ENCODE data around the gene MAP3K5. TPM values are rescaled to one million over a fixed set of nuclear protein-coding genes. Genes with fewer than 3 reads are reported as not detected.

The MAP3K5 gene
- total and polyA plus RNA-seq, 2 donors (not counting 3 experiments of a cell fraction or from before 2014, with no cell fraction given): 1.5 to 7.0 TPM

DNA sequence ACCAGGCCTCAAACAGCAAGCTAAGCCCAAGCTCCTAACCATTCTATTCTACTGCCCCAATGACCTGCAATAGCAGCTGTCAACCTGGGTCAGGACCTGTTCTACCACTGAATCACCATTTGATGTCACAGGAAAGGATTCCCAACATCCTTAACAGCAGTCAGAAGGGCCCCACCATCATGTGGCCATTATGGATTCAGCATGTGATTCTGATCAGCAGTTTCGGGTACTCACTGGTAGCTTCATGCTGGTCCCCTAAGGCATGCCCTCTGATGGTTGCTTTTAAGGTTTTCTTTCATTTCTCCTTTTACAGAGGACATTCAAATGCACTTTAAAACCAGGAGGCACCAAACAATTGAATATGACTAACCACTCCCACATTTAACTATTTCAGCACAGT is 204.8 kb downstream of the MAP3K5 start:
- Histone ChIP-seq H3K4me2 (ENCODE audit: insufficient read depth, low read length) (no peak overlapping the region), H3K27me3 (ENCODE audit: control insufficient read depth in 2 of 2, insufficient read depth in 2 of 2, low read length in 2 of 2) (no peaks in the 10 kb centered on the region), H3K36me3 (ENCODE audit: control insufficient read depth in 2 of 2, extremely low read depth in 1 of 2, insufficient read depth in 2 of 2, low read length in 2 of 2) (peaks cover 0 to 2% of the 10 kb centered on the region in 2 experiments), H2AFZ (ENCODE audit: low read depth, low read length) (no peak overlapping the region), H3K4me1 (ENCODE audit: control insufficient read depth, extremely low read depth, insufficient read depth, low read length) (peaks cover 4% of the 10 kb centered on the region), H4K20me1 (replicated peaks; ENCODE audit: control insufficient read depth, extremely low read depth, insufficient read depth, low read length) (no peaks in the 10 kb centered on the region), H3K9ac (replicated peaks; ENCODE audit: extremely low read depth, insufficient read depth, low read length) (no peak overlapping the region), H3K27ac (ENCODE audit: insufficient read depth, low read depth, low read length) (no peak overlapping the region), H3K4me3 (replicated peaks in 1 of 3; ENCODE audit: insufficient read depth in 1 of 3, low read depth in 1 of 3, low read length in 3 of 3) (no peak overlapping the region), H3K79me2 (ENCODE audit: control insufficient read depth, insufficient read depth, low read length) (no peaks in the 10 kb centered on the region), H3K9me1 (replicated peaks; ENCODE audit: control insufficient read depth, extremely low read depth, insufficient read depth, low read length) (no peaks in the 10 kb centered on the region), H3K9me3 (replicated peaks; ENCODE audit: control insufficient read depth, insufficient read depth, low read length) (no peaks in the 10 kb centered on the region)
- intact Hi-C loops (cut with micrococcal nuclease): loop anchor here (10.0 kb wide), 1 partner anchor 337 kb away; the partner anchor contains the start of gene SLC35D3
- BruUV-seq (replicated peaks): no TSS peak
- FAIRE-seq (no peak), DNase-seq (ENCODE audit: low read depth, low spot score) (no peak)
- POLR2A ChIA-PET: no interaction called here
- dilution Hi-C loops (cut with MboI; ENCODE audit: extremely low pct_ligation_motif_present, low sequenced_read_pairs): no loop called here
- TF ChIP-seq EZH2 (IDR thresholded peaks at IDR 0.05; ENCODE audit: borderline replicate concordance, low read depth, low read length, severe bottlenecking) (no peak), FOS (IDR thresholded peaks at IDR 0.05; ENCODE audit: borderline replicate concordance, insufficient read depth, low read length) (no peak)
- TF ChIP-seq, protein P1, sequence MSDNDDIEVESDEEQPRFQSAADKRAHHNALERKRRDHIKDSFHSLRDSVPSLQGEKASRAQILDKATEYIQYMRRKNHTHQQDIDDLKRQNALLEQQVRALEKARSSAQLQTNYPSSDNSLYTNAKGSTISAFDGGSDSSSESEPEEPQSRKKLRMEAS (IDR thresholded peaks at IDR 0.05; ENCODE audit: insufficient read depth, insufficient read length): no peak
- CTCF ChIA-PET: interaction anchor here (0.9 to 2.4 kb wide), 3 partner anchors 14 to 205 kb away, joined by 3 to 18 read pairs (median 3); partner anchors contain the start of gene MAP3K5

DNA sequence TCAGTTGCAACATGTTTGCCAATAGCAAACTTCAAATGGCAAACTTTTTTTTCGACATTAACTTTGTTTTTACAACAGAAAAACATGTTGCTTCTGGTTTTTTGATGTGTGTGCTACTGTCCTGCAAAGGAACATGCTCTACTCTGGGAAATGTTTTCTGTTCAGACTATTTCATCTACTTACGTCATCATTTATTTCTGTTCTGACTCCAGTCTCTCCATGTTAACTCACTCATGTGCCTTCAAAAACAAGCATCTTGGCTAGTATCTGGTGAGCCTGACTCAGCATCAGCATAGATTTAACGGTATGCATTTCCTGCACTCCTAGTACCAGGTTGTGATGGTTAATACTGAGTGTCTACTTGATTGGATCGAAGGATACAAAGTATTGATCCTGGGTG is 206.0 kb downstream of the MAP3K5 start:
- no peak overlapping the region for H3K4me2 ChIP-seq (ENCODE audit: insufficient read depth, low read length)
- BruUV-seq (replicated peaks): no TSS peak

More for the DNA sequence above, 206.0 kb downstream of the MAP3K5 start:
- Histone ChIP-seq H3K36me3 (ENCODE audit: control insufficient read depth in 2 of 2, extremely low read depth in 1 of 2, insufficient read depth in 2 of 2, low read length in 2 of 2) (peaks cover 0 to 1% of the 10 kb centered on the region in 2 experiments), H3K9me1 (replicated peaks; ENCODE audit: control insufficient read depth, extremely low read depth, insufficient read depth, low read length) (no peaks in the 10 kb centered on the region), H3K4me1 (ENCODE audit: control insufficient read depth, extremely low read depth, insufficient read depth, low read length) (peaks cover 4% of the 10 kb centered on the region), H3K4me3 (replicated peaks in 1 of 3; ENCODE audit: insufficient read depth in 1 of 3, low read depth in 1 of 3, low read length in 3 of 3) (no peak overlapping the region), H3K9me3 (replicated peaks; ENCODE audit: control insufficient read depth, insufficient read depth, low read length) (no peaks in the 10 kb centered on the region), H2AFZ (ENCODE audit: low read depth, low read length) (no peak overlapping the region), H3K79me2 (ENCODE audit: control insufficient read depth, insufficient read depth, low read length) (no peaks in the 10 kb centered on the region), H4K20me1 (replicated peaks; ENCODE audit: control insufficient read depth, extremely low read depth, insufficient read depth, low read length) (no peaks in the 10 kb centered on the region), H3K27ac (ENCODE audit: insufficient read depth, low read depth, low read length) (no peak overlapping the region), H3K27me3 (ENCODE audit: control insufficient read depth in 2 of 2, insufficient read depth in 2 of 2, low read length in 2 of 2) (no peaks in the 10 kb centered on the region), H3K9ac (replicated peaks; ENCODE audit: extremely low read depth, insufficient read depth, low read length) (no peak overlapping the region)
- no peak for DNase-seq (ENCODE audit: low read depth, low spot score)
- ChIA-PET POLR2A (no interaction called here), CTCF (interaction anchor here (1.2 to 1.8 kb wide), 2 partner anchors 13 to 206 kb away, joined by 3 to 11 read pairs; partner anchors contain the start of gene MAP3K5)
- intact Hi-C loops (cut with micrococcal nuclease): loop anchor here (10.0 kb wide), 1 partner anchor 339 kb away; the partner anchor contains the start of gene SLC35D3
- dilution Hi-C loops (cut with MboI; ENCODE audit: extremely low pct_ligation_motif_present, low sequenced_read_pairs): no loop called here
- TF ChIP-seq, protein P1 (IDR thresholded peaks at IDR 0.05; ENCODE audit: insufficient read depth, insufficient read length): no peak
- TF ChIP-seq FOS (IDR thresholded peaks at IDR 0.05; ENCODE audit: borderline replicate concordance, insufficient read depth, low read length) (no peak), MYC (IDR thresholded peaks at IDR 0.05; ENCODE audit: low read depth, low read length) (no peak), EZH2 (IDR thresholded peaks at IDR 0.05; ENCODE audit: borderline replicate concordance, low read depth, low read length, severe bottlenecking) (no peak), POLR2AphosphoS5 (IDR thresholded peaks at IDR 0.05; ENCODE audit: insufficient read depth, low read depth, low read length) (no peak), POLR2A (IDR thresholded peaks at IDR 0.05; ENCODE audit: low read depth, low read length) (no peak), GATA2 (IDR thresholded peaks at IDR 0.05; ENCODE audit: insufficient read depth, insufficient read length, low read depth, low read length) (no peak), JUN (IDR thresholded peaks at IDR 0.05; ENCODE audit: borderline replicate concordance, insufficient read depth, insufficient read length, low read depth) (no peak)
- TF ChIP-seq, protein P2, sequence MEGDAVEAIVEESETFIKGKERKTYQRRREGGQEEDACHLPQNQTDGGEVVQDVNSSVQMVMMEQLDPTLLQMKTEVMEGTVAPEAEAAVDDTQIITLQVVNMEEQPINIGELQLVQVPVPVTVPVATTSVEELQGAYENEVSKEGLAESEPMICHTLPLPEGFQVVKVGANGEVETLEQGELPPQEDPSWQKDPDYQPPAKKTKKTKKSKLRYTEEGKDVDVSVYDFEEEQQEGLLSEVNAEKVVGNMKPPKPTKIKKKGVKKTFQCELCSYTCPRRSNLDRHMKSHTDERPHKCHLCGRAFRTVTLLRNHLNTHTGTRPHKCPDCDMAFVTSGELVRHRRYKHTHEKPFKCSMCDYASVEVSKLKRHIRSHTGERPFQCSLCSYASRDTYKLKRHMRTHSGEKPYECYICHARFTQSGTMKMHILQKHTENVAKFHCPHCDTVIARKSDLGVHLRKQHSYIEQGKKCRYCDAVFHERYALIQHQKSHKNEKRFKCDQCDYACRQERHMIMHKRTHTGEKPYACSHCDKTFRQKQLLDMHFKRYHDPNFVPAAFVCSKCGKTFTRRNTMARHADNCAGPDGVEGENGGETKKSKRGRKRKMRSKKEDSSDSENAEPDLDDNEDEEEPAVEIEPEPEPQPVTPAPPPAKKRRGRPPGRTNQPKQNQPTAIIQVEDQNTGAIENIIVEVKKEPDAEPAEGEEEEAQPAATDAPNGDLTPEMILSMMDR (IDR thresholded peaks at IDR 0.05; ENCODE audit: extremely low read depth in 1 of 2, insufficient read depth in 1 of 2, low read depth in 1 of 2, low read length in 2 of 2): no peak
- no peak for FAIRE-seq

Data from endothelial cell of umbilical vein (primary cell).